PC-3 (cell line): ENCODE measurements around the gene AP3M1. TPM values are rescaled to one million over a fixed set of nuclear protein-coding genes. Genes with fewer than 3 reads are reported as not detected.

Experiments
- ATAC-seq: fragments of 200-7000 bp; cut with Tn5 transposase; 2 replicates; pipeline ENCODE4 v1.9.1; 2020; ENCODE audit warnings: mild to moderate bottlenecking, moderate library complexity
- BruUV-seq: library from RNA; stranded (reverse); fragments of 400-500 nt; replicated peaks from 2 replicates; lab custom pipeline; 2021; lab: Mats Ljungman, UMichigan
- CTCF ChIA-PET: fragments of 300-600 bp; sonication (Branson Sonifier 250); formaldehyde crosslinking; loops from one replicate; lab custom pipeline; 2022; ENCODE audit warnings: antibody characterized with exemption; lab: Charles Lee
- POLR2A ChIA-PET: fragments of 300-600 bp; sonication (Branson Sonifier 250); formaldehyde crosslinking; loops from one replicate; lab custom pipeline; 2022; ENCODE audit warnings: antibody characterized with exemption; ENCODE audit not compliant: unreplicated experiment; lab: Charles Lee
- DNase-seq: peaks from one replicate; pipeline ENCODE4 v3.0.0-alpha.2; 2015
- H2AFZ ChIP-seq: fragments of 300-600 bp; sonication (generic); 2 replicates; pipeline ENCODE4 v1.6.0; 2016; ENCODE audit warnings: antibody characterized with exemption, low read length
- H3F3A ChIP-seq: fragments of 300-600 bp; sonication (generic); one replicate; pipeline ENCODE4 v1.6.0; 2017; ENCODE audit warnings: antibody characterized with exemption, low read length, control low read depth, mild to moderate bottlenecking; ENCODE audit not compliant: unreplicated experiment
- H3K27ac ChIP-seq: fragments of 300-600 bp; sonication (generic); 2 replicates; pipeline ENCODE4 v1.5.1; 2016; ENCODE audit warnings: mild to moderate bottlenecking, low read length
- H3K27me3 ChIP-seq: fragments of 300-600 bp; sonication (generic); 2 replicates; pipeline ENCODE4 v1.6.1; 2016; ENCODE audit warnings: low read length, mixed read lengths
- H3K36me3 ChIP-seq: fragments of 300-600 bp; sonication (generic); 2 replicates; pipeline ENCODE4 v1.6.1; 2016; ENCODE audit warnings: low read depth, mixed run types, low read length, mixed read lengths
- H3K4me1 ChIP-seq: fragments of 300-600 bp; sonication (generic); 2 replicates; pipeline ENCODE4 v1.5.1; 2016; ENCODE audit warnings: low read length; ENCODE audit not compliant: insufficient read depth
- H3K4me2 ChIP-seq: fragments of 300-600 bp; sonication (generic); 2 replicates; pipeline ENCODE4 v1.6.0; 2016; ENCODE audit warnings: low read length
- H3K4me3 ChIP-seq: fragments of 300-600 bp; sonication (generic); 2 replicates; pipeline ENCODE4 v1.5.1; 2016; ENCODE audit warnings: mild to moderate bottlenecking, low read length, mixed read lengths
- H3K79me2 ChIP-seq: fragments of 300-600 bp; sonication (generic); 2 replicates; pipeline ENCODE4 v1.6.1; 2017; ENCODE audit warnings: low read length, mixed read lengths
- H3K9ac ChIP-seq: fragments of 300-600 bp; sonication (generic); 2 replicates; pipeline ENCODE4 v1.6.0; 2016; ENCODE audit warnings: mild to moderate bottlenecking, low read length
- H3K9me2 ChIP-seq: fragments of 300-600 bp; sonication (generic); replicated peaks from 2 replicates; pipeline ENCODE4 v1.6.1; 2016; ENCODE audit warnings: mixed run types, low read length, mixed read lengths
- H3K9me3 ChIP-seq: fragments of 300-600 bp; sonication (generic); 2 replicates; pipeline ENCODE4 v1.6.1; 2016; ENCODE audit warnings: low read length, mixed read lengths
- H4K20me1 ChIP-seq: fragments of 300-600 bp; sonication (generic); 2 replicates; pipeline ENCODE4 v1.6.1; 2016; ENCODE audit warnings: low read length, mixed read lengths
- EZH2 ChIP-seq: fragments of 300-600 bp; sonication (generic); IDR thresholded peaks from one replicate; pipeline ENCODE4 v1.6.1; 2017; ENCODE audit warnings: antibody characterized with exemption, mild to moderate bottlenecking, low read length; ENCODE audit not compliant: unreplicated experiment
- EZH2phosphoT487 ChIP-seq: fragments of 300-600 bp; sonication (generic); IDR thresholded peaks from 2 replicates; pipeline ENCODE4 v1.6.1; 2018; ENCODE audit warnings: mild to moderate bottlenecking, antibody characterized with exemption, low read length, borderline replicate concordance
- intact Hi-C: fragments of 100-400 bp; cut with micrococcal nuclease; formaldehyde crosslinking; loops from 2 replicates; pipeline ENCODE4 v1.9.0; 2023
- total RNA-seq: library from RNA; depleted of rRNA; stranded (reverse); fragments of >200 nt; gene quantifications from 2 replicates; pipeline ENCODE4 v1.2.3, GENCODE V29; 2014
- TF ChIP-seq, protein P1 (sequence below): fragments of 300-600 bp; sonication (generic); conservative IDR thresholded peaks from 2 replicates; pipeline ENCODE4 v1.5.1; 2017; ENCODE audit warnings: antibody characterized with exemption, low read depth, mild to moderate bottlenecking, low read length

Gene AP3M1
- total RNA-seq, 1 experiment from 2014 or later: 165 TPM

DNA sequence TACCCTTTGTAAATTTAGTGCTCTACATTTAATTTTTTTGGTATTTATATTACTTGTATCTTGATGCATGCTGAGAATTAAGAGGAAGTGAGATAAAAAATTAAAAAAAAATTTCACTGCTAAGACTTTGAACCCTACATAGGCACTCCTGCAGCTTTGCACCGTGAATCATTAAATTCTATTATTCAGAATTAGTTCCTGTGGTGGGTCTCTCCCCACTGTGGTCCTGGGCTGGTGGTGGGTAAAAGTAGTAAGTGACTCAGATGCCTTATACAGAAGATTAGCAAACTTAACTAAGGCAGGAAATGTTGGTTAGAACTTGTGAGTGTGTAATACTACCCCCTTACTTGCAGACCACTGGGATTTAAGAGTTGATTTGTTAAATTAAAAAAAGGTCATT is 72.6 kb downstream of the AP3M1 start:
- CTCF ChIA-PET: no interaction called here
- peak overlapping the region; percentile 43 for H3K27ac ChIP-seq

GRCh38 chr10:74077416-74077815 is 73.2 kb downstream of the AP3M1 start:
- no peak for TF ChIP-seq EZH2
- TF ChIP-seq, protein P1, sequence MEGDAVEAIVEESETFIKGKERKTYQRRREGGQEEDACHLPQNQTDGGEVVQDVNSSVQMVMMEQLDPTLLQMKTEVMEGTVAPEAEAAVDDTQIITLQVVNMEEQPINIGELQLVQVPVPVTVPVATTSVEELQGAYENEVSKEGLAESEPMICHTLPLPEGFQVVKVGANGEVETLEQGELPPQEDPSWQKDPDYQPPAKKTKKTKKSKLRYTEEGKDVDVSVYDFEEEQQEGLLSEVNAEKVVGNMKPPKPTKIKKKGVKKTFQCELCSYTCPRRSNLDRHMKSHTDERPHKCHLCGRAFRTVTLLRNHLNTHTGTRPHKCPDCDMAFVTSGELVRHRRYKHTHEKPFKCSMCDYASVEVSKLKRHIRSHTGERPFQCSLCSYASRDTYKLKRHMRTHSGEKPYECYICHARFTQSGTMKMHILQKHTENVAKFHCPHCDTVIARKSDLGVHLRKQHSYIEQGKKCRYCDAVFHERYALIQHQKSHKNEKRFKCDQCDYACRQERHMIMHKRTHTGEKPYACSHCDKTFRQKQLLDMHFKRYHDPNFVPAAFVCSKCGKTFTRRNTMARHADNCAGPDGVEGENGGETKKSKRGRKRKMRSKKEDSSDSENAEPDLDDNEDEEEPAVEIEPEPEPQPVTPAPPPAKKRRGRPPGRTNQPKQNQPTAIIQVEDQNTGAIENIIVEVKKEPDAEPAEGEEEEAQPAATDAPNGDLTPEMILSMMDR: no peak
- no peak for TF ChIP-seq EZH2phosphoT487
- DNase-seq: no peak
- CTCF ChIA-PET: no interaction called here
- intact Hi-C loops: no loop called here
- Histone ChIP-seq H3K9me2 (no peaks in the 10 kb centered on the region), H3K4me1 (peaks cover 43% of the 10 kb centered on the region), H3K79me2 (peaks cover 62% of the 10 kb centered on the region), H3K36me3 (peaks cover 60% of the 10 kb centered on the region), H3K27me3 (no peaks in the 10 kb centered on the region), H2AFZ (no peak overlapping the region), H3K4me2 (no peak overlapping the region; the same call in 1 of the 2 replicates), H3F3A (peaks cover 14% of the 10 kb centered on the region), H3K27ac (peak overlapping the region; percentile 43; the same call in 1 of the 2 replicates), H3K9ac (peak overlapping the region; percentile 0; the same call in 1 of the 2 replicates), H3K4me3 (no peak overlapping the region), H4K20me1 (peaks cover 6% of the 10 kb centered on the region; the same call in 1 of the 2 replicates), H3K9me3 (no peaks in the 10 kb centered on the region)
- POLR2A ChIA-PET: interaction anchor here (0.6 kb wide), 1 partner anchor 95 kb away, joined by 5 read pairs; no protein-coding TSS in a partner anchor
- no peak for ATAC-seq
- no TSS peak for BruUV-seq

More for the DNA sequence above, 72.6 kb downstream of the AP3M1 start:
- intact Hi-C loops: no loop called here
- peak overlapping the region; percentile 0; the same call in 1 of the 2 replicates for H3K9ac ChIP-seq
- DNase-seq: peak; percentile 85
- H3K4me3 ChIP-seq: no peak overlapping the region
- H3K4me1 ChIP-seq: peaks cover 43% of the 10 kb centered on the region
- BruUV-seq: no TSS peak
- no peak overlapping the region for H2AFZ ChIP-seq
- H3K36me3 ChIP-seq: peaks cover 62% of the 10 kb centered on the region
- H3K27me3 ChIP-seq: no peaks in the 10 kb centered on the region
- H4K20me1 ChIP-seq: peaks cover 6% of the 10 kb centered on the region; the same call in 1 of the 2 replicates
- no peaks in the 10 kb centered on the region for H3K9me3 ChIP-seq
- H3K79me2 ChIP-seq: peaks cover 64% of the 10 kb centered on the region
- H3K4me2 ChIP-seq: peak overlapping the region; percentile 46
- H3F3A ChIP-seq: peaks cover 18% of the 10 kb centered on the region
- POLR2A ChIA-PET: interaction anchor here (0.6 kb wide), 2 partner anchors 17 to 58 kb away, joined by 3 to 4 read pairs; no protein-coding TSS in a partner anchor
- TF ChIP-seq EZH2phosphoT487: no peak
- TF ChIP-seq, protein P1: no peak
- no peak for TF ChIP-seq EZH2
- no peaks in the 10 kb centered on the region for H3K9me2 ChIP-seq
- peak; percentile 19; the same call in 1 of the 2 replicates for ATAC-seq

- H4K20me1 ChIP-seq: peaks cover 6% of the 10 kb centered on the region; the same call in 1 of the 2 replicates
- H3K4me1 ChIP-seq: peaks cover 43% of the 10 kb centered on the region
- POLR2A ChIA-PET: interaction anchor here (0.6 kb wide), 1 partner anchor 95 kb away, joined by 5 read pairs; no protein-coding TSS in a partner anchor
- H3K9me2 ChIP-seq: no peaks in the 10 kb centered on the region
- TF ChIP-seq, protein P1: no peak
- no peak for TF ChIP-seq EZH2
- no peak for TF ChIP-seq EZH2phosphoT487
- no peak overlapping the region for H3K4me2 ChIP-seq
- H3K9me3 ChIP-seq: no peaks in the 10 kb centered on the region
- DNase-seq (no peak), ATAC-seq (no peak)
- no peak overlapping the region for H3K9ac ChIP-seq
- H3K4me3 ChIP-seq: no peak overlapping the region
- H2AFZ ChIP-seq: no peak overlapping the region
- CTCF ChIA-PET: no interaction called here
- intact Hi-C loops: no loop called here
- no TSS peak for BruUV-seq
- H3K36me3 ChIP-seq: peaks cover 56% of the 10 kb centered on the region
- no peak overlapping the region for H3K27ac ChIP-seq
- H3F3A ChIP-seq: peaks cover 13% of the 10 kb centered on the region
- H3K79me2 ChIP-seq: peaks cover 57% of the 10 kb centered on the region
- H3K27me3 ChIP-seq: no peaks in the 10 kb centered on the region
Observed at GRCh38 chr10:74076961-74077360, 73.7 kb downstream of the AP3M1 start.
